NCI-H146 (cell line): ENCODE measurements around the gene SH3BP5.
"Not testable (repeated sequence)": the region's sequence is repeated elsewhere in the genome, so short reads cannot be mapped to it uniquely, and the experiment has no call there.

Experiments used
- DNase-seq: peaks from one replicate; lab custom pipeline; 2025; lab: John Stamatoyannopoulos, UW

Gene SH3BP5

DNA sequence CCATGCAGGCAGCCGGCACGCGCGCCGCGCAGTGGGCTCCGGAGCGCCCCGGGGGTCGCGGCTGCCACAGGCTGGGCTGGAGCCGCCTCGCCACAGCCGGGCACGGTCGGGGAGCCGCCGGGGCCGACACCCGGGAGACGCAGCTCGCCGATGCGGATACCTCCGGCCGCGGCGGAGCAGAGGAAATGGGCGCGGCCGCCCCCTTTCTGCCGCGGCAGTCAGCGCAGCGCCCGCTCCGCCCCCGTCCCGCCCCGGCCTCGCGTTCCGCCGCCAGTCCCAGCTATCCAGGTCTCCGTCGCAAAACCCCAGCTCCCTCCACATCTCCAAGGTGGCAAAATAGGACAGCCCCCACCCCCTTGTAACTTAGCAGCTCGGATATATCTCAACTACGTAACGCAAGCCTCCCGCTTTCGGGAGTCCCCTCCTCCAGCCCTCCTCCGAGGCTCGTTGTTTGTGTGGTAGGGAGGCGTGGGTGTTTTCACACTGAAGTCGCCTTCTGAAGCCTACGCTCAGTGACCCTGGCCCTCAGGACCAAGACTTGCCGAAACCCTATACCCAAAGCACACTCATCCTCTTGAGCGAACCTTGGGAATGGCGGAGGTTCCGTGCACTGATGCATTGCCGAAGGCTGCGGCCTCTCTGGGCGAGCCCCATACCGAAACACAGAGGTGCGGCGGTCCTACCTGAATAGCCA lies at the start of gene SH3BP5:
SH3BP5 (minus strand) TSS at position 182 of the 694 bp plus-strand sequence; CDS start at position 4, 178 bp downstream.
- DNase-seq, result peak; percentile 64

DNA sequence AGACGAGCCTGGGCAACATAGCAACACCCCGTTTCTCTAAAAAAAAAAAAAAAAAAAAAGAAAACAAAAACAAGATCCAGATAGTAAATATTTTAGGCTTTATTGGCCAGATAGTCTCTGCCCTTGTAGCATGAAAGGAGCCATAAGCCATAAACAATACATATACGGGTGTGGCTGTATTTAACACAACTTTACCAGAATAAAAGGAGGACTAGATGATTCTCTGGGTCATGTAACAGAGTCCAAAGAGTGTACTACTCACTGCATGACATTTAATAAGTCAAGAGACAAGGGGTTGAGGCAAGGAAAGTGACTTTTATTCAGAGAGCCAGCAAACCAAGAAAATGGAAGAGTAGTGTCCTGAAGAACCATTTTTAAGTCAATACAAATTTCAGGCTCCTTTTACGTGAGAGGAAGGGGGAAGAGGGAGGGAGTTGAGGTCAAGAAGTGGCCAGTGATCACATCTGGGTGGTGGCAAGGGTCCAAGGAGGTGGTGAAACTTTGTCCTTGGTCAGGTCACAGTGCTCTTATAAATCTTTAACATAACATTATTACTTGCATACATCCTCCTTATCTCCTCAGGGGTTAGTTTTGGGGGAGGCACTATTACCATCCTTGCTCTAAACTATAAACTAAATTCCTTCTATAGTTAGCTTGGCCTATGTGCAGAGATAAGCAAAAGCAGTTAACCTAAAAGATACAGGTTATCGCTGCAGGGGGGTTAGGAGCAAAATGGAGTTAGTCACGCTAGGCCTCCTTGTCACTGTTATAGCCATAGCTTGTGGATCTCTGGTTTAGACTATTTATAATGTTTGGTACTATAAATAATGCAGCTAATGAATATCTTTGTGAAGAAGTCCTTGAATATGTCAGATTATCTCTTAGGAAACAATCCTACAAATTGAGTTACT lies 48.8 kb upstream of the SH3BP5 start:
- DNase-seq, result no peak

- peak; percentile 88 for DNase-seq
These were observed 45.8 kb upstream of the SH3BP5 start for GRCh38 chr3:15377961-15378791.

DNA sequence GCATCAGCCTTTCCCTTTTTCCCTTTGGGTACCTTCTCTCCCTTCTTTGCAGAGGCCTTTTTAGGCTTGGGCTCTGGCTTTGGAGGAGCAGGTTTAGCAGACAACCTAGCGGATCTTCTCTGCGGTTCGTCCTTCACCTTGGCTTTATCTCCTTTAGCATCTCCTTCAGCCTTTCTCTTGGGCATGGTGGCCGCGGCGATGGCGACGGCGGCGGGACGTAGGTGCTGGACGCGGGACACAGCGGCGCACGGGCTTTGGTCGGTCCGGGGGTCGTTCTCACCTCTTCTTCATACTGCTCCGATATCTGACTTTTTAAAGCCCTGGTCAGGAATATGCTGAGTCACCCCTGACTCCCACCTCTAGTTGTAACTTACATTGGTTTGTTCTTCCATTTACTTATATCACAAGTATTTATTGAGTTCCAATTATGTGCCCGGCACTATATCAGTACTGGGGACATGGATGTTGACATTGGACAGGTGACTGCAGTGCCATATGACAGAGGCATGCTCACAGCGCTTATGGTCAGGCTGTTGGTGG lies 43.1 kb upstream of the SH3BP5 start:
- no peak for DNase-seq

DNA sequence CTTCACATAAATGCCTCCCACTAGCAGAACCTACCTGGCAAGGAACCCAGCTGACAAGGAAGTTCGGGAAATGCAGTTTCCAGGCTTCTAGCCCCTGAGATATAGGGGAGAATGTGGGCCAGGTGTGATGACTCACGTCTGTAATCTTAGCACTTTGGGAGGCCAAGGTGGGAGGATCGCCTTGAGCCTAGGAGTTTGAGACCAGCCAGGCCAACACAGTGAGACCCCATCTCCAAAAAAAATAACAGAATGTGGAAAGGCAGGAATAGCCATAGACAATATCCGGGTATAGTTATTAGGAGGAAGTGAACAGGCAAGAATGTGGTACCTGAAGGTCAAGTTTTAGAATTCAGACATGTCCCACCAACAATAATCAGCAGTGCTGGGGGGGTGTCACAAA lies 40.5 kb upstream of the SH3BP5 start:
- DNase-seq, result no peak

GRCh38 chr3:15368561-15369135 lies 36.3 kb upstream of the SH3BP5 start:
- DNase-seq, result no peak

DNA sequence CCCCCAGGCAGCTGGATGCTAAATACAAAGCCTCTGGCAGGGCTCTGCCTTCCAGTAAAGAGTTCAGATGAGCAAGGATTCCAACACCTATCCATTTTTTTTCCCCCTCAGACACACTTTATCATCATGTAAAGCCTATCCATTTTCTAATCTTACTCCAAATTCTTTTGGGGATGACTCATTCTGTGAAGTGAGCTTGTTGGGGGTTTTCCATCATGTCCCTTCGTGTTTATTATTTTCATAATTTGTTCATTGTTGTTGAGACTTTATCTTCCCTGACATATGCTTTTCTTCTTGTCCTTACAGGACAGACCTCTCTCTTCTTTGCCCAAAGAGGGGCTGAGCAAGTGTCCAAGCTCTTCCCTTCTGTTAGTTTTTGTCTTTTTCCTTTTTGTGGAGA lies 34.7 kb upstream of the SH3BP5 start:
- no peak for DNase-seq

- peak; percentile 10 for DNase-seq
These were observed 31.7 kb upstream of the SH3BP5 start for GRCh38 chr3:15364078-15364477.

DNA sequence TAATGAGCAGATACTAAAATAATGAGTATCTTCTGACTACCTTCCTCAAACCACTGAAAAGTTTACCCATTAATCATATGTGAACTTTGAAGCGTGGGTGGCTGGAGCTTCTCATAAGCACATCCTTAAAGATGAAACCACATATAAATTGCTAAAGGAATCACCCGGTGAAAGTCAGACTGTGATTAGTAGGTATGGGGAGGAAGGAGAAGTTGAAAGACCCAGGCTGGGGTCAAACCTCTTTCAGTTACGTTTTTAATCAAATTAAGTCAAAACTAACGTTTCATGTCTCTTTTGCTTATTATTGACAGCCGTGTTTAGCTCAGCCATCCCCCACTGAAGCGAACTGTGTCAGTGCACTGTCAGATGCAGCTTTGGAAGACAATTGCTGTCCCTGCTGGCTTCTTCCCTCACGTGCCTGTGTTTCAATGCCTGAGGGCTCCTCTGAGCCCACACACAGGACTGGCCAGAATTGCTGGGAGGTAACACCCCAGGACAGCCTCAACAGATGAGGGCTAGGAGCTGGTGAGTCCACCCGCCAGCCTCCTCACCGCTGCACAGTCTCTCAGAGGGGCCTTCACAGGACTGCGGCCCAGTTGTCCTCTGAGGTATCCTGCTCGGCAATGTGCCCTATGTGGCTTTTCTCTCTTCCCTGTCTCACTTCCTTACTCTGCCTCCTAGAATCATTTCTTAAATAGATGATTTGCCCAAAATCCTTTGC lies 29.3 kb upstream of the SH3BP5 start:
- DNase-seq, result no peak

GRCh38 chr3:15360788-15361493 lies 28.6 kb upstream of the SH3BP5 start:
- no peak for DNase-seq

GRCh38 chr3:15359677-15360397 lies 27.5 kb upstream of the SH3BP5 start:
- no peak for DNase-seq

GRCh38 chr3:15356651-15357061 lies 24.3 kb upstream of the SH3BP5 start:
- peak; percentile 42 for DNase-seq

DNA sequence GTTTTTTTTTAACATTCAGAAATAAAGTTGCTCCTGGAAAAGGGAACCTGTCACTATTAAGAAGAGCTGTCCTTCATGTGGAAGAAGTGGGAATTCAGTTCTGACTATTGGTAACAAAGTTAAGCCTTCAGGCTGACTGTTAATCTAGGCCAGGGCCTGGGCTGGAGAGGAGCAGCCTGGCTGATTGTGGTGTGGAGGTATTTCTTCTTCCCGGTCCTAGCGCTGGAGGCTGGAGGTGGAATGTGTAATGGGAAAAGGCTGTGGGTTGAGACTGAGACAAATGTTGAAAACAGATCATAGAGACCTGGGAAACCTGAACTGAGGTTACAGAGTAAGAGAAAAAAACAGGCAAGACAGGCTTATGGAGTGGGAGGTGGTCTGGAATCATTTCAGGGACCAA lies 23.8 kb upstream of the SH3BP5 start:
- no peak for DNase-seq

DNA sequence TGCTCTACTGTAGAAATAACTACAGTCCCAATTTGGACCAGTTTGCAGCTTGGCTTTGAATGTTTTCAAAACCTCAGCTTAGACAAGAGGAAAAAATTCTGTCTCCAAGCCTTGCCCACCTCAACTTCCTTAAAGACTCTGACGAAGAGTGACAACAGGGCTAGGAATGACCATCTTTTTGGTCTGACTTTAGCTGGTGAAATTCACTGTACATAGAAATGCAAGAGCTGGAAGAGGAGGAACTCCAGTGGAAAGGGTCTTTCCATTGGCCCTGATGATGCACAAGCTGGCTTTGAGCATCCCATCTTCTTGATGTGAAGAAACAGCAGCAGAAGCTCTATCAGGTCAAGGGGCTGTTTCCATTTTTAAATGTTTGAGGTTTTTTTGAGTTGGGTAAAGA lies 22.7 kb upstream of the SH3BP5 start:
- DNase-seq, result no peak

DNA sequence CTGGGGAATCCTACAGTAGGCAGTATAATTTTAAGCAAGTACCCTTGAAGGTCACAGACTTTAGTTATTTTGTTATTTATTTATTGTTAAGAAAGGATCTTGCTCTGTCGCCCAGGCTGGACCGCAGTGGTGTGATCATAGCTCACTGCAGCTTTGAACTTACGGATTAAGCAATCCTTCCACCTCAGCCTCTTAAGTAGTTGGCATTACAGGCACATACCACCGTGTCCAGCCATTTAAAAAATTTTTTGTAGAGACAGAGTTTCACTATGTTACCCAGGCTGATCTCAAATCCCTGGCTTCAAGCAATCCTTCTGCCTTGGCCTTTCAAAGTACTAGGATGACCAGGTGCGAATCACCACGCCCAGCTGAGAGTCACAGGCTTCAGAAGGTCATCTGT lies 22.1 kb upstream of the SH3BP5 start:
- no peak for DNase-seq

DNA sequence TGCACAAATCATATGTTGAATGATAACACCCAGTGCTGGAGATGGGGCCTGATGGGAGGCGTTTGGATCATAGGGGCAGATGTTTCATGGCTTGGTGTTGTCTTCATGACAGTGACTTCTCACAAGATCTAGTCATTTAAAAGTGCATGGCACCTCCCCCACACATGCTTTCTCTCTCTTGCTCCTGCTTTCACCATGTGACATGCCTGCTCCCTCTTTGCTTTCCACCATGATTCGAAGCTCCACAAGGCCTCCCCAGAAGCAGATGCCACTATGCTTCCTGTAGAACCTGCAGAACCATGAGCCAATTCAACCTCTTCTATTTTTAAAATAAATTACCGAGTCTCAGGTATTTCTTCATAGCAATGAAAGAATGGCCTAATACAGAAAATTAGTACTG lies 17.8 kb upstream of the SH3BP5 start:
- DNase-seq, result no peak

DNA sequence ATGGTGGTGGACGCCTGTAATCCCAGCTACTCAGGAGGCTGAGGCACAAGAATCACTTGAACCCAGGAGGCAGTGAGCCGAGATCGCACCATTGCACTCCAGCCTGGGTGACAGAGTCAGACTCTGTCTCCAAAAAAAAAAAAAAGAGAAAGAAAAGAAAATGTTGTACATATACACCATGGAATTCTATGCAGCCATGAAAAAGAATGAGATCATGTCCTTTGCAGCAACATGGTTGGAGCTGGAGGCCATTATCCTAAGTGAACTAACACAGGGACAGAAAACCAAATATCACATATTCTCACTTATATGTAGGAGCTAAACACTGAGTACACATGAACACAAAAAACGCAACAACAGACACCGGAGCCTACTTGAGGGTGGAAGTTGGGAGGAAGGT lies 17.1 kb upstream of the SH3BP5 start:
- not testable (repeated sequence) for DNase-seq

DNA sequence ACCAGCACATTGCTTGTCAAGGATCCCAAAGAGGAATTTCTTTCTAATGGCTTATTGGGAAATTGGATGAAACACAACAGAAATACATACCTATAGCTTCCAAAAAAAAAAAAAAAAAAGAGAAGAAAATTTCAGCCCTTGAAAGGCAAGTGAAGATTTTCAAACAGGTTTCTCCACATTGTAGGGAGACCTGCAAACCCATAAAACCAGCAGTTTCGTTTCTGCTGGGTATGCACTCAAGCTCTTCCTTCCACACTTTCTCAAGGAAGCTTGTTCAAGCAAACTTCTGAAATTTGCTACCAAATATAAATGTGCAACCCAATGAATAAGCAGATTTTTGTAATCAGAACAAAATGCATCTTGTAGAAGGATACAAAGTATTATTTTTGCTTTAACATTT lies 15.9 kb upstream of the SH3BP5 start:
- DNase-seq, result no peak

- DNase-seq, result no peak
These were observed 15.3 kb upstream of the SH3BP5 start for GRCh38 chr3:15347737-15348110.
